IMR-90 (cell line): Measurements from ENCODE around the gene LRRC73. TPM values are rescaled to one million over a fixed set of nuclear protein-coding genes. Genes with fewer than 3 reads are reported as not detected.
A peak's percentile ranks its signal among the peaks of the same experiment; 100 is the strongest.

Experiments
- ATAC-seq: fragments of 200-7000 bp; cut with Tn5 transposase; 2 replicates; pipeline ENCODE4 v1.9.1; 2020; ENCODE audit warnings: low read depth, mild to moderate bottlenecking, moderate library complexity
- Bru-seq: library from RNA; stranded (reverse); fragments of 400-500 nt; gene quantifications from one replicate; lab custom pipeline; 2021; lab: Mats Ljungman, UMichigan
- BruChase-seq, 2 experiments: library from RNA; stranded (reverse); fragments of 400-500 nt; gene quantifications; one replicate each; lab custom pipeline; 2021; lab: Mats Ljungman, UMichigan
- BruUV-seq: library from RNA; stranded (reverse); fragments of 400-500 nt; replicated peaks from 2 replicates; lab custom pipeline; 2021; lab: Mats Ljungman, UMichigan
- CTCF ChIA-PET: fragments of 300-600 bp; formaldehyde crosslinking; extraction: SDS; loops from one replicate; lab custom pipeline; 2021; ENCODE audit warnings: antibody characterized with exemption; lab: Yijun Ruan, JAX
- POLR2A ChIA-PET: fragments of 300-600 bp; sonication (Branson Sonifier 250); formaldehyde crosslinking; loops from one replicate; lab custom pipeline; 2022; ENCODE audit warnings: antibody characterized with exemption; ENCODE audit not compliant: unreplicated experiment; lab: Charles Lee
- DNase-seq: peaks from one replicate; pipeline ENCODE4 v3.0.0; 2013
- H2AFZ ChIP-seq: replicated peaks from 2 replicates; pipeline ENCODE3; 2013; ENCODE audit warnings: low read length, mild to moderate bottlenecking; ENCODE audit not compliant: poor library complexity
- H2AK5ac ChIP-seq: 2 replicates; pipeline ENCODE4 v1.6.1; 2013; ENCODE audit warnings: low read depth, low read length, inconsistent platforms
- H2AK9ac ChIP-seq: replicated peaks from 2 replicates; pipeline ENCODE3; 2013; ENCODE audit warnings: mild to moderate bottlenecking, low read depth, low read length, moderate library complexity; ENCODE audit not compliant: poor library complexity
- H2BK120ac ChIP-seq: 2 replicates; pipeline ENCODE4 v1.6.1; 2013; ENCODE audit warnings: low read depth, low read length, inconsistent platforms
- H2BK15ac ChIP-seq: 3 replicates; pipeline ENCODE4 v1.6.1; 2013; ENCODE audit warnings: low read depth, low read length, inconsistent platforms
- H2BK20ac ChIP-seq: 2 replicates; pipeline ENCODE4 v1.6.1; 2013; ENCODE audit warnings: low read depth, mild to moderate bottlenecking, inconsistent platforms, low read length, moderate library complexity
- H2BK5ac ChIP-seq: 2 replicates; pipeline ENCODE4 v1.6.1; 2013; ENCODE audit warnings: mild to moderate bottlenecking, low read depth, low read length, inconsistent platforms; ENCODE audit not compliant: poor library complexity, severe bottlenecking
- H3K14ac ChIP-seq: replicated peaks from 2 replicates; pipeline ENCODE4 v1.6.1; 2013; ENCODE audit warnings: low read depth, low read length, inconsistent platforms
- H3K18ac ChIP-seq: 2 replicates; pipeline ENCODE4 v1.6.1; 2013; ENCODE audit warnings: low read depth, low read length, control low read depth
- H3K23ac ChIP-seq: 2 replicates; pipeline ENCODE4 v1.6.1; 2013; ENCODE audit warnings: low read depth, low read length, inconsistent platforms
- H3K27ac ChIP-seq: 2 replicates; pipeline ENCODE4 v1.5.1; 2013; ENCODE audit warnings: mild to moderate bottlenecking, control low read depth, low read length; ENCODE audit not compliant: insufficient read depth
- H3K27me3 ChIP-seq: 2 replicates; pipeline ENCODE4 v1.6.1; 2013; ENCODE audit warnings: low read length; ENCODE audit not compliant: control insufficient read depth, insufficient read depth
- H3K36me3 ChIP-seq: 2 replicates; pipeline ENCODE4 v1.6.1; 2013; ENCODE audit warnings: low read length, mixed read lengths; ENCODE audit not compliant: control insufficient read depth, insufficient read depth
- H3K4ac ChIP-seq: 2 replicates; pipeline ENCODE4 v1.6.1; 2013; ENCODE audit warnings: low read depth, low read length, inconsistent platforms
- H3K4me1 ChIP-seq: 2 replicates; pipeline ENCODE4 v1.6.1; 2013; ENCODE audit warnings: low read length, mixed read lengths; ENCODE audit not compliant: control insufficient read depth, insufficient read depth
- H3K4me2 ChIP-seq: 2 replicates; pipeline ENCODE4 v1.6.1; 2013; ENCODE audit warnings: low read depth, mild to moderate bottlenecking, control low read depth, low read length, moderate library complexity
- H3K4me3 ChIP-seq: 2 replicates; pipeline ENCODE4 v1.5.1; 2013; ENCODE audit warnings: low read depth, mild to moderate bottlenecking, control low read depth, low read length, moderate library complexity; ENCODE audit not compliant: insufficient read depth
- H3K56ac ChIP-seq: 2 replicates; pipeline ENCODE4 v1.6.1; 2013; ENCODE audit warnings: low read length, inconsistent platforms; ENCODE audit not compliant: insufficient read depth; ENCODE audit errors: extremely low read depth
- H3K79me1 ChIP-seq, 2 experiments: 2 replicates each; pipeline ENCODE4 v1.6.1; 2013; ENCODE audit warnings: low read length in 2 of 2, inconsistent platforms in 1 of 2, low read depth in 1 of 2
- H3K9ac ChIP-seq: 2 replicates; pipeline ENCODE4 v1.6.1; 2013; ENCODE audit warnings: low read depth, low read length, control low read depth
- H3K9me1 ChIP-seq: 2 replicates; pipeline ENCODE4 v1.6.1; 2013; ENCODE audit warnings: low read length, inconsistent platforms; ENCODE audit not compliant: insufficient read depth
- H3K9me3 ChIP-seq: 2 replicates; pipeline ENCODE4 v1.6.1; 2013; ENCODE audit warnings: low read length; ENCODE audit not compliant: control insufficient read depth, insufficient read depth
- H4K20me1 ChIP-seq: 2 replicates; pipeline ENCODE4 v1.6.1; 2013; ENCODE audit warnings: low read length, inconsistent platforms; ENCODE audit not compliant: insufficient read depth
- H4K5ac ChIP-seq: 2 replicates; pipeline ENCODE4 v1.6.1; 2013; ENCODE audit warnings: mild to moderate bottlenecking, low read depth, low read length, control low read depth
- H4K8ac ChIP-seq, 2 experiments: 2 replicates each; pipeline ENCODE4 v1.6.1; 2013; ENCODE audit warnings: low read depth in 2 of 2, low read length in 2 of 2, control low read depth in 1 of 2, inconsistent platforms in 1 of 2
- H4K91ac ChIP-seq: 2 replicates; pipeline ENCODE4 v1.6.1; 2013; ENCODE audit warnings: low read depth, low read length, inconsistent platforms; ENCODE audit not compliant: insufficient read depth
- MAZ ChIP-seq: IDR thresholded peaks from 2 replicates; pipeline ENCODE4 v1.6.1; 2012; ENCODE audit warnings: low read depth, mild to moderate bottlenecking, low read length, improper control_type of control experiment, moderate library complexity, borderline replicate concordance
- MXI1 ChIP-seq: IDR thresholded peaks from 2 replicates; pipeline ENCODE4 v1.6.1; 2012; ENCODE audit warnings: low read depth, mild to moderate bottlenecking, low read length, moderate library complexity, borderline replicate concordance
- RCOR1 ChIP-seq: IDR thresholded peaks from 2 replicates; pipeline ENCODE4 v1.6.1; 2012; ENCODE audit warnings: mild to moderate bottlenecking, low read length, improper control_type of control experiment; ENCODE audit not compliant: insufficient replicate concordance
- RFX5 ChIP-seq: IDR thresholded peaks from 2 replicates; pipeline ENCODE4 v1.8.0; 2012; ENCODE audit warnings: low read depth, mild to moderate bottlenecking, low read length, moderate library complexity
- WGBS, 2 experiments: methylation state at CpG; one replicate each; pipeline versions ENCODE4 v1.1.5 to v1.1.7; 2013; ENCODE audit warnings: missing lambda C conversion rate in 2 of 2; ENCODE audit not compliant: insufficient read length in 1 of 2; ENCODE audit errors: extremely low coverage in 2 of 2; 5-methylcytosine and 5-hydroxymethylcytosine counted together
- dilution Hi-C: fragments of 300-500 bp; cut with HindIII; formaldehyde crosslinking; loops from one replicate; pipeline ENCODE4 v1.14.3; 2018; ENCODE audit warnings: low sequenced_read_pairs; ENCODE audit not compliant: unreplicated experiment
- in situ Hi-C: fragments of 300-500 bp; cut with MboI; formaldehyde crosslinking; loops from 3 replicates; pipeline ENCODE4 v1.14.3; 2019; ENCODE audit warnings: low sequenced_read_pairs, inconsistent platforms, mixed read lengths
- intact Hi-C: fragments of 100-400 bp; cut with micrococcal nuclease; formaldehyde crosslinking; loops from 2 replicates; pipeline ENCODE4 v1.10.0; 2022
- long read RNA-seq: library from polyadenylated mRNA; unstranded; transcript quantifications from one replicate; pipeline ENCODE4 v2.0.0, GENCODE V29; 2021; ENCODE audit not compliant: unreplicated experiment
- polyA plus RNA-seq, 3 experiments: library from polyadenylated mRNA; depleted of rRNA; stranded (reverse); fragments of >200 nt; gene quantifications; 2 replicates each; pipeline ENCODE4 v1.2.3, GENCODE V29; 2012; ENCODE audit warnings: low replicate concordance in 1 of 3
- total RNA-seq: library from RNA; depleted of rRNA; stranded (reverse); fragments of >200 nt; gene quantifications from 2 replicates; pipeline ENCODE4 v1.2.3, GENCODE V29; 2012; rRNA removed

Gene LRRC73, protein sequence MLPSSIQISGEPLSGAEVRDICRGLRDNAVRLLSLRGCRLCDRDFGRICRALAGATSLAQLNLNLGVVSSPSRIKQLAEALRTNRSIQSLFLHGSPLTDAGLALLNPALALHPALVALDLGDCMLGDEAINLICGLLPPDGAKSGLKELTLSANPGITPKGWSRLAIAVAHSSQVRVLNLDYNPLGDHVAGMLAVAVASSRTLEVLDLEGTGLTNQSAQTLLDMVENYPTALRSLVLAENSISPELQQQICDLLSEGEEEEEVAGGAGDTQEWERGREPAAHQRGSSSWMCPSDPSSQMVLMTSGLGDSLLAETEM
- under 0.01 TPM in 2 replicates for total RNA-seq
- 0.23 and 0.31 TPM in 2 replicates for polyA plus RNA-seq (2012; rRNA removed)
- polyA plus RNA-seq (2012; cell fraction: cytosol; rRNA removed), result 0.51 and 0.55 TPM in 2 replicates
- 0.26 and 0.49 TPM in 2 replicates for polyA plus RNA-seq (2012; cell fraction: nucleus; rRNA removed; ENCODE audit: low replicate concordance)
- Bru-seq, nascent RNA, result percentile 27 among the genes with signal in this experiment
- BruChase-seq, experiment 1, labeled RNA remaining after a 6-hour chase, result percentile 21 among the genes with signal in this experiment
- percentile 33 among the genes with signal in this experiment for BruChase-seq, experiment 2, labeled RNA remaining after a 2-hour chase
- long read RNA-seq, partial matches to known transcripts, result 0 of 1 reads
- long read RNA-seq, other reads (novel, unspliced or antisense), result 0 of 1 reads

DNA sequence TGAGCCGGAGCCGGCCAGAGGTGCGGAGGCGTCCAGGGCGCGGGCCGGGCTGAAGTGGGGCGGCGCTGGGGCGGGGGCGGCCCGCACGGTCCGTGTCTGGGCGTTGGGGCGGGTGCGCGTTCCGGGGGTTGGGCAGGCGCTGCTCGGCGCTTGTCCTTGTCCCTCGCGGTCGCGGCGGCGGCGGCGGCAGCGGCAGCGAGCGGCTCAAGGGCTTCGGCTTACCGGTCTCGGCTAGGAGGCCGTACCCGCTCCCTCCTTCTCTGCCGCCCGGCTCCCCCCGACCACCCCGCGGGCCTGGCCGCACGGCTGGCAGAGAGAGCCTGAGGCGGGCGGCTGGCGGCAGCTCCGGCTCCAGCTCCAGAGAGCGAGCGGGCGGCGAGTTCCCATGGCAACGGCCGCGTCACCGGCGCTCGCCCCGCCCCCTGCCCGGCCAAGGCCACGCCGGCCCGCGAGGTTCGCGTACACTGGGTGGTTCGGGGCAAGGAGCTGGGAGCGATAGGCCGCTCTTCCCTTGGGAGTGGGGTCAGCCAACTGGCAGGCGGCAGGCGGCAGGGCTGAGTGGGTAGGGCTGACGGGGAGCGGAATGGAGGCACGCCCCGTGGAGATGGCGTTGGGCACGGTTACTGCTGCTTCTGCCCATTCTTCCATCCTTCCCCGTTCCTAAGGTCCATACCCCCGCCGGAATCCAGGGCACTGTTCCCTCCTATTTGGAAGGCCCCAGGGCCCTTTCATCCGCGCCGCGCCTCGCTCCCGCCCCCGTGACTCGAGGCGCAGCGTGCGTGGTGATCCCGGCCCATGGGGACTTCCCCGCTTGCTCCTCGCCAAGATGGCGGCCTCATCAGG lies at the start of gene LRRC73:
Gene LRRC73, minus strand, starts transcription at position 363 of the 843 bp plus-strand sequence. CDS start 561 bp downstream, outside the sequence.
- peak within 1 kb of the TSS; percentile 92 for H3K4me2 ChIP-seq
- no peak within 1 kb of the TSS for H2BK120ac ChIP-seq
- no peaks in the 10 kb centered on the region for H3K9me3 ChIP-seq
- no peak within 1 kb of the TSS for H3K56ac ChIP-seq
- in situ Hi-C loops, result no loop called here
- H3K27me3 ChIP-seq, result no peaks in the 10 kb centered on the region
- peak; percentile 88 for ATAC-seq
- POLR2A ChIA-PET, result interaction anchor here (0.7 kb wide), 1 partner anchor 245 kb away, joined by 3 read pairs; no protein-coding TSS in a partner anchor
- peak within 1 kb of the TSS in 1 of 2 experiments; percentile 83; a peak in 1 of 4 replicates for H4K8ac ChIP-seq
- BruUV-seq, result no TSS peak
- peak within 1 kb of the TSS; percentile 93 for H2AK9ac ChIP-seq
- no peak within 1 kb of the TSS for H2BK5ac ChIP-seq
- peak within 1 kb of the TSS; percentile 97 for H2AFZ ChIP-seq
- H3K79me1 ChIP-seq, result peaks cover 5 to 16% of the 10 kb centered on the region in 2 experiments
- WGBS, 2 experiments, result 11% methylated on average over 22 of the region's 96 CpGs; no CpG with 5 or more reads in 1 of the 2 experiments
- dilution Hi-C loops, result no loop called here
- H3K23ac ChIP-seq, result peak within 1 kb of the TSS; percentile 22
- intact Hi-C loops, result no loop called here
- CTCF ChIA-PET, result interaction anchor here (0.9 kb wide), 1 partner anchor 281 kb away, joined by 3 read pairs; no protein-coding TSS in a partner anchor
- no peak within 1 kb of the TSS for H2BK15ac ChIP-seq
- H3K14ac ChIP-seq, result 0 out of 2 replicates have a peak within 1 kb of the TSS, but pooled peaks have one; percentile 66
- peak within 1 kb of the TSS; percentile 78 for H3K4me3 ChIP-seq
- peaks cover 10% of the 10 kb centered on the region; the same call in 1 of the 2 replicates for H4K20me1 ChIP-seq
- H3K4ac ChIP-seq, result peak within 1 kb of the TSS; percentile 58; the same call in 1 of the 2 replicates
- no peak within 1 kb of the TSS for H4K91ac ChIP-seq
- peaks cover 4% of the 10 kb centered on the region; the same call in 1 of the 2 replicates for H3K9me1 ChIP-seq
- peak within 1 kb of the TSS; percentile 64 for H2AK5ac ChIP-seq
- H3K9ac ChIP-seq, result peak within 1 kb of the TSS; percentile 4; the same call in 1 of the 2 replicates
- H3K27ac ChIP-seq, result peak within 1 kb of the TSS; percentile 37; the same call in 1 of the 2 replicates
- H4K5ac ChIP-seq, result no peak within 1 kb of the TSS
- DNase-seq, result peak; percentile 68
- H3K4me1 ChIP-seq, result peaks cover 4% of the 10 kb centered on the region
- H2BK20ac ChIP-seq, result no peak within 1 kb of the TSS
- H3K36me3 ChIP-seq, result peaks cover 38% of the 10 kb centered on the region
- TF ChIP-seq RFX5 (peak; percentile 92), RCOR1 (no peak), MXI1 (peak; percentile 92; the same call in 1 of the 2 replicates), MAZ (peak; percentile 48; the same call in 1 of the 2 replicates)
- H3K18ac ChIP-seq, result no peak within 1 kb of the TSS
